Glutamatergic neuron (in vitro differentiated cells): Measurements from ENCODE around the gene ARHGAP31. TPM values are rescaled to one million over a fixed set of nuclear protein-coding genes. Genes with fewer than 3 reads are reported as not detected.
"Not testable (repeated sequence)": the region's sequence is repeated elsewhere in the genome, so short reads cannot be mapped to it uniquely, and the experiment has no call there.

Source experiments
- DNase-seq: peaks from one replicate; pipeline ENCODE4 v3.0.0; 2022
- H3K27ac Mint-ChIP-seq: one replicate; pipeline ENCODE4 v1.8.0; 2020; ENCODE audit warnings: mild to moderate bottlenecking, mixed read lengths, inconsistent platforms; ENCODE audit not compliant: unreplicated experiment
- H3K27me3 Mint-ChIP-seq: one replicate; pipeline ENCODE4 v1.8.0; 2020; ENCODE audit warnings: mild to moderate bottlenecking, moderate library complexity, mixed read lengths, inconsistent platforms; ENCODE audit not compliant: unreplicated experiment
- H3K36me3 Mint-ChIP-seq: one replicate; pipeline ENCODE4 v1.8.0; 2020; ENCODE audit warnings: mild to moderate bottlenecking, mixed read lengths, inconsistent platforms; ENCODE audit not compliant: unreplicated experiment
- H3K4me1 Mint-ChIP-seq: one replicate; pipeline ENCODE4 v1.8.0; 2020; ENCODE audit warnings: mild to moderate bottlenecking, low read depth, mixed read lengths, inconsistent platforms; ENCODE audit not compliant: unreplicated experiment
- H3K4me3 Mint-ChIP-seq: one replicate; pipeline ENCODE4 v1.8.0; 2020; ENCODE audit warnings: mild to moderate bottlenecking, mixed read lengths, inconsistent platforms; ENCODE audit not compliant: unreplicated experiment
- H3K9me3 Mint-ChIP-seq: one replicate; pipeline ENCODE4 v1.8.0; 2020; ENCODE audit warnings: mild to moderate bottlenecking, moderate library complexity, mixed read lengths, inconsistent platforms; ENCODE audit not compliant: unreplicated experiment
- CTCF ChIP-seq: fragments of 200-600 bp; sonication (generic); IDR thresholded peaks from one replicate; pipeline ENCODE4 v1.5.0; 2021; ENCODE audit not compliant: partially characterized antibody, unreplicated experiment
- total RNA-seq: library from RNA; stranded (reverse); fragmentation: NEBNext Ultra II Directional; extraction: Animal tissue kit (Norgen Biotek cat#: 25700); gene quantifications from one replicate; pipeline ENCODE4 v1.2.1, GENCODE V29; 2021; ENCODE audit not compliant: unreplicated experiment

The ARHGAP31 gene
- total RNA-seq, 1 donor from 2014 or later, result 0.20 TPM

GRCh38 chr3:119257654-119258410 lies 36.4 kb upstream of the ARHGAP31 start:
- TF ChIP-seq CTCF, result no peak
- DNase-seq, result no peak
- no peaks in the 10 kb centered on the region for H3K9me3 Mint-ChIP-seq
- no peak overlapping the region for H3K27ac Mint-ChIP-seq
- no peaks in the 10 kb centered on the region for H3K36me3 Mint-ChIP-seq
- H3K27me3 Mint-ChIP-seq, result no peaks in the 10 kb centered on the region
- H3K4me3 Mint-ChIP-seq, result no peak overlapping the region
- H3K4me1 Mint-ChIP-seq, result no peaks in the 10 kb centered on the region

DNA sequence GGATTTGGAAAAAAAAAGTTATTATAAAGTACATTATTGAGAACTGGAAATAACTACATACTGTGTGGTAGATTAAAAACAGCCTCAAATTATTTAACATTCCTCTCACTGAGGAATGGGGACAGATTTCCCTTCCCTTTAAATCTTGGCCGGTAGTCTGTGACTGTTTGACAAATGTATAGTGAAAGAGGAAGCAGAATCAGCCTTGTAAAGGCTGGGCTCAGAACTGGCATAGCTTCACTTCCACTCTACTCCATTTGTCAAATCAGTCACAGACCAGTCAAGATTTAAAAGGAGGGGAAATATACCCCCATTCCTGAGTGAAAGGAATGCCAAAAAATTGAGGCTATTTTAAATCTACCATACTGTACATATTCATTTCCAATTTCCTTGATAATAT lies 35.3 kb upstream of the ARHGAP31 start:
- DNase-seq, result no peak
- no peak overlapping the region for H3K4me3 Mint-ChIP-seq
- no peaks in the 10 kb centered on the region for H3K36me3 Mint-ChIP-seq
- H3K27ac Mint-ChIP-seq, result no peak overlapping the region
- TF ChIP-seq CTCF, result no peak
- H3K9me3 Mint-ChIP-seq, result no peaks in the 10 kb centered on the region
- no peaks in the 10 kb centered on the region for H3K4me1 Mint-ChIP-seq
- H3K27me3 Mint-ChIP-seq, result no peaks in the 10 kb centered on the region

GRCh38 chr3:119259821-119260220 lies 34.4 kb upstream of the ARHGAP31 start:
- DNase-seq, result no peak
- Mint-ChIP-seq H3K27me3 (no peaks in the 10 kb centered on the region), H3K4me3 (no peak overlapping the region), H3K9me3 (no peaks in the 10 kb centered on the region), H3K36me3 (no peaks in the 10 kb centered on the region), H3K27ac (no peak overlapping the region), H3K4me1 (no peaks in the 10 kb centered on the region)
- TF ChIP-seq CTCF, result no peak

GRCh38 chr3:119261055-119261454 lies 33.1 kb upstream of the ARHGAP31 start:
- DNase-seq, result no peak
- no peak for TF ChIP-seq CTCF
- Mint-ChIP-seq H3K36me3 (no peaks in the 10 kb centered on the region), H3K4me1 (no peaks in the 10 kb centered on the region), H3K27me3 (no peaks in the 10 kb centered on the region), H3K27ac (no peak overlapping the region), H3K4me3 (no peak overlapping the region), H3K9me3 (no peaks in the 10 kb centered on the region)

DNA sequence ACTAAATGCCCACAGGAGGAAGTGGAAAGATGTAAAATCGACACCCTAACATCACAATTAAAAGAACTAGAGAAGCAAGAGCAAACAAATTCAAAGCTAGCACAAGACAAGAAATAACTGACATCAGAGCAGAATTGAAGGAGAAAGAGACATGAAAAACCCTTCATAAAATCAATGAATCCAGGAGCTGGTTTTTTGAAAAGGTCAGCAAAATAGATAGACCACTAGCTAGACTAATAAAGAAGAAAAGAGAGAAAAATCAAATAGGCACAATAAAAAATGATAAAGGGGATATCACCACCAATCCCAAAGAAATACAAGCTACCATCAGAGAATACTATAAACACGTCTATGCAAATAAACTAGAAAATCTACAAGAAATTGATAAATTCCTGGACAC lies 24.0 kb upstream of the ARHGAP31 start:
- not testable (repeated sequence) for H3K27ac Mint-ChIP-seq, H3K4me1 Mint-ChIP-seq, H3K27me3 Mint-ChIP-seq, H3K4me3 Mint-ChIP-seq, DNase-seq, H3K36me3 Mint-ChIP-seq, H3K9me3 Mint-ChIP-seq
